Uterus (tissue), 4 donors: ENCODE results near the gene GEMIN7. TPM values are rescaled to one million over a fixed set of nuclear protein-coding genes. Genes with fewer than 3 reads are reported as not detected.

Source experiments
- DNase-seq, 2 donors: peaks; one replicate each; pipeline ENCODE4 v3.0.0-alpha.2; 2019 to 2020
- H3K27ac ChIP-seq, 2 donors: fragments of 200-600 bp; sonication (generic); 1 replicate in 1 of 2; 2 replicates in 1 of 2; pipeline ENCODE4 v1.5.1; 2016 to 2018
- H3K27me3 ChIP-seq, 2 donors: fragments of 200-600 bp; sonication (generic); one replicate each; pipeline ENCODE4 v1.5.1; 2018 to 2019; ENCODE audit warnings: control low read depth in 1 of 2
- H3K36me3 ChIP-seq, 2 donors: fragments of 200-600 bp; sonication (generic); one replicate each; pipeline ENCODE4 v1.5.1; 2019; ENCODE audit warnings: control low read depth in 1 of 2
- H3K4me1 ChIP-seq, 2 donors: fragments of 200-600 bp; sonication (generic); one replicate each; pipeline ENCODE4 v1.5.1; 2018 to 2019; ENCODE audit warnings: control low read depth in 1 of 2
- H3K4me3 ChIP-seq, 2 donors: fragments of 200-600 bp; sonication (generic); 1 replicate in 1 of 2; 2 replicates in 1 of 2; pipeline ENCODE4 v1.5.1; 2018 to 2019; ENCODE audit warnings: mild to moderate bottlenecking in 1 of 2
- H3K9me3 ChIP-seq, 2 donors: fragments of 200-600 bp; sonication (generic); one replicate each; pipeline ENCODE4 v1.5.1; 2019; ENCODE audit warnings: control low read depth in 1 of 2
- POLR2A ChIP-seq, 2 donors: fragments of 450-650 bp; IDR thresholded peaks; one replicate each; pipeline ENCODE4 v1.6.1; 2016; ENCODE audit warnings: antibody characterized with exemption in 2 of 2, mild to moderate bottlenecking in 1 of 2, moderate library complexity in 1 of 2
- intact Hi-C: fragments of 100-400 bp; cut with DNase I; formaldehyde crosslinking; loops from one replicate; pipeline ENCODE4 v1.15.1; 2023; ENCODE audit warnings: low total_unique reads
- small RNA-seq: library from RNA; depleted of rRNA; stranded (forward); fragments of <200 nt; gene quantifications from one replicate; pipeline ENCODE3, GENCODE V24; 2016
- total RNA-seq, 4 donors: library from RNA; depleted of rRNA in 3 of 4; stranded (reverse); fragments of >200 nt in 3 of 4; gene quantifications; one replicate each; pipeline versions ENCODE4 v1.1.0 to v1.2.4, GENCODE V29; 2014 to 2023
- TF ChIP-seq, protein P1 (sequence below), 4 experiments: fragments of 200-600 bp in 2 of 4; fragments of 450-650 bp in 2 of 4; sonication (generic) in 2 of 4; IDR thresholded peaks; one replicate each; pipeline ENCODE4 v1.5.1; 2016 to 2019; ENCODE audit warnings: antibody characterized with exemption in 4 of 4, mild to moderate bottlenecking in 2 of 4, moderate library complexity in 1 of 4
- donor health status: DM: yes; HTN: yes; CAD: no.

The GEMIN7 gene
- total RNA-seq, 4 donors from 2014 or later: 3.5 to 18.4 (median 13.7) TPM

DNA sequence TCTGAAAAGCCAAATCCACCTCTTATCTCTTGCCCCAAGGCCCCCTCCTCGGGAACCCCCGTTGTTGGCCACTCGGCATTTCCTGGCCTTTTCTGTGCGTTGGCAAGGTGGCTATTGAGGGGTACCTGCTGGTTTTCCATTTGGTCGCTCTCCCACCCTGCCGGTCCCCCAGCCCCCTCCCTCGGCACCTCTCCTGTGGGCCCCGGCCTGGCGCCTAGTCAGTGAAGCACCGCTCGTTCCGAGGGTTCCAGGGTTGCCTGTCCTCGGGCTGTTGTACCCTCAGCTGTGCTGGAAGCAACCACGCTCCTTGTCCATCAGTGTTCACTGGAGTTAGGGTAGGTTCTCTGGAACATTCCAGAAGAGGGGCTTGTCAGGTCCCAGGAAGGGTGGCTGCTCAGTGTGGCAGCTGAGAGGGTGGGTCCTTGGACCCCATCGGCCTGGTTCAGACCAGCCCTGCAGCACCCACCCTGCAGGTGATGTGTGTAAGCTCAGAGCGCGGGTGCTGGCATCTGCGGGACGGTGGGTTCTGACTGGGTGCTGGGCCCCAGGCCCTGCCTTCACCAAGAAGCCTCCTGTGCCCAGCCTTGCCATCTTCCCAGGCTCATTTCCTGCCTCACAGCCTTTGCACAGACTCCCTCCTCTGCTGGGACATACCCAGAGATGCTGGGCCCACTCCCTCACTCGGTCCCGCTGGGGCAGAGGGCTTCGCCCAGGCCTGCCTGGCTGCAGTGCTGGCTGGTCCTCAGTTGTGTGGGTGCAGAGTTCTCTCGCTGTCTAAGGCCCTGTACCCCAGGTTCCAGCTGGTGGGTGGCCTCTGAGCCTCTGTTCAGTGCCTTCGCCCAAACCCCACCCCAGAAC lies 60.5 kb downstream of the GEMIN7 start:
- intact Hi-C loops: no loop called here

DNA sequence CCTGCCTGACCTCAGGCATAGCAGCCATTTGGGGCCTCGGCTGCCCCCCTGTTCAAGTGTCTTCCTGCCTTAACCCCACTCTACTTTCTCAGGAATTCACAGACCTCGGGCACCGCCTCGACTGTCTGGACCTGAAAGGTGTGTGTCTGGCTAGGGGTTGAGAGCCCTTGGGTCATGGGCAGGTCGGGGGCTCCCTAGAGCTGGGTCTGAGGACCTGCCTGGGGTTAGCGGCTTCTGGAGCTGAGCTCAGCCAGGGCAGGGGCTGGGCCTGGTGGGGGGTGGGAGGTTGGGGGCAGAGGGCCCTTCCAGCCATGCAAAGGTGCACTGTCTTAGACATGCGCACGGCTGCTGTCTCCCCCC lies 61.1 kb downstream of the GEMIN7 start:
- Histone ChIP-seq H3K4me3 (no peak overlapping the region), H3K4me1 (peaks cover 0 to 7% of the 10 kb centered on the region in 2 donors), H3K27me3 (no peaks in the 10 kb centered on the region), H3K36me3 (no peaks in the 10 kb centered on the region), H3K27ac (no peak overlapping the region), H3K9me3 (no peaks in the 10 kb centered on the region)
- intact Hi-C loops: no loop called here
- no peak for TF ChIP-seq POLR2A (IDR thresholded peaks at IDR 0.05)
- TF ChIP-seq, protein P1, sequence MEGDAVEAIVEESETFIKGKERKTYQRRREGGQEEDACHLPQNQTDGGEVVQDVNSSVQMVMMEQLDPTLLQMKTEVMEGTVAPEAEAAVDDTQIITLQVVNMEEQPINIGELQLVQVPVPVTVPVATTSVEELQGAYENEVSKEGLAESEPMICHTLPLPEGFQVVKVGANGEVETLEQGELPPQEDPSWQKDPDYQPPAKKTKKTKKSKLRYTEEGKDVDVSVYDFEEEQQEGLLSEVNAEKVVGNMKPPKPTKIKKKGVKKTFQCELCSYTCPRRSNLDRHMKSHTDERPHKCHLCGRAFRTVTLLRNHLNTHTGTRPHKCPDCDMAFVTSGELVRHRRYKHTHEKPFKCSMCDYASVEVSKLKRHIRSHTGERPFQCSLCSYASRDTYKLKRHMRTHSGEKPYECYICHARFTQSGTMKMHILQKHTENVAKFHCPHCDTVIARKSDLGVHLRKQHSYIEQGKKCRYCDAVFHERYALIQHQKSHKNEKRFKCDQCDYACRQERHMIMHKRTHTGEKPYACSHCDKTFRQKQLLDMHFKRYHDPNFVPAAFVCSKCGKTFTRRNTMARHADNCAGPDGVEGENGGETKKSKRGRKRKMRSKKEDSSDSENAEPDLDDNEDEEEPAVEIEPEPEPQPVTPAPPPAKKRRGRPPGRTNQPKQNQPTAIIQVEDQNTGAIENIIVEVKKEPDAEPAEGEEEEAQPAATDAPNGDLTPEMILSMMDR (IDR thresholded peaks at IDR 0.05): no peak
- no peak for DNase-seq

More for the DNA sequence above, 60.5 kb downstream of the GEMIN7 start:
- Histone ChIP-seq H3K4me3 (no peak overlapping the region), H3K36me3 (no peaks in the 10 kb centered on the region), H3K27ac (no peak overlapping the region), H3K4me1 (peaks cover 0 to 7% of the 10 kb centered on the region in 2 donors), H3K27me3 (no peaks in the 10 kb centered on the region), H3K9me3 (no peaks in the 10 kb centered on the region)
- TF ChIP-seq POLR2A (IDR thresholded peaks at IDR 0.05): no peak
- TF ChIP-seq, protein P1 (IDR thresholded peaks at IDR 0.05): no peak
- no peak for DNase-seq

DNA sequence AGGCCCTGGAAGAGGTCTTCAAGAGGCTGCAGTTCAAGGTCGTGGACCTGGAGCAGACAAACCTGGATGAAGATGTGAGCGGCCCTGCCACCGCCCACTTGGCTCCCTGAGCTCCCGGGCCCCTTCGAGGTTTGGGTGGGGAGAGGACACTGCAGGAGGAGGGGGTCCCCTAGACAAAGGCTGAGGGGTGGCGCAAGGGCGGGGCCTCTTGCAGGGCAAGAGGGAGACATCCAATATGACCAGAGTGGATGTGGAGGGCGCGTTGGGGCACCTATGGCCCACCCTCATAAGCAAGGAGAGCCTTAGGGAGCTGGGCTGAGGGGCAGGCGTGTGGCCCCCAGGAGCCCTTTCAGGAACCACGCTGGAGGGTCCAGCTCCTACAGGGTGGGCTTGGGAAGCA lies 61.5 kb downstream of the GEMIN7 start:
- Histone ChIP-seq H3K4me1 (peaks cover 0 to 7% of the 10 kb centered on the region in 2 donors), H3K27ac (no peak overlapping the region), H3K36me3 (no peaks in the 10 kb centered on the region), H3K4me3 (no peak overlapping the region), H3K27me3 (no peaks in the 10 kb centered on the region), H3K9me3 (no peaks in the 10 kb centered on the region)
- intact Hi-C loops: no loop called here
- no peak for DNase-seq
- TF ChIP-seq POLR2A (IDR thresholded peaks at IDR 0.05): no peak
- TF ChIP-seq, protein P1 (IDR thresholded peaks at IDR 0.05): no peak

Small RNA genes within 50 kb of the gene (small RNA-seq; reads per million reads assigned to genes)
- not detected for gene RNU6-611P

Other genes with a start within 250 kb of the GEMIN7 start
- 100 to 1,000 TPM in 2 of 4 donors, 10 to 100 TPM in 2; 14.1 to 106 (median 86.1) TPM for gene NECTIN2, start 233.0 kb upstream of the GEMIN7 start, total RNA-seq
- gene TOMM40, start 188.0 kb upstream of the GEMIN7 start, total RNA-seq: 10 to 100 TPM; 10.5 to 38.2 (median 24.1) TPM
- gene APOE, start 173.5 kb upstream of the GEMIN7 start, total RNA-seq: 10 to 100 TPM in 3 of 4 donors, 1 to 10 TPM in 1; 9.1 to 92.5 (median 33.6) TPM
- gene APOC1, start 164.7 kb upstream of the GEMIN7 start, total RNA-seq: 1 to 10 TPM in 3 of 4 donors, not detected in 1; 3.0 to 7.4 (median 3.5) TPM
- not detected for gene APOC4, start 137.0 kb upstream of the GEMIN7 start, total RNA-seq
- gene APOC2, start 133.2 kb upstream of the GEMIN7 start, total RNA-seq: not detected
- 10 to 100 TPM; 30.6 to 99.5 (median 64.2) TPM for gene CLPTM1, start 123.9 kb upstream of the GEMIN7 start, total RNA-seq
- 10 to 100 TPM in 2 of 4 donors, 1 to 10 TPM in 2; 1.0 to 52.4 (median 13.9) TPM for gene RELB, start 77.8 kb upstream of the GEMIN7 start, total RNA-seq
- gene CLASRP, start 40.2 kb upstream of the GEMIN7 start, total RNA-seq: 100 to 1,000 TPM in 1 of 4 donors, 10 to 100 TPM in 3; 36.6 to 107 (median 73.9) TPM
- under 1 TPM in 1 of 4 donors, not detected in 3; 0.27 TPM for gene ZNF296, start 2.8 kb upstream of the GEMIN7 start, total RNA-seq
- 10 to 100 TPM in 3 of 4 donors, 1 to 10 TPM in 1; 6.7 to 43.8 (median 24.4) TPM for gene PPP1R37, start 13.9 kb downstream of the GEMIN7 start, total RNA-seq
- gene NKPD1, start 81.7 kb downstream of the GEMIN7 start, total RNA-seq: under 1 TPM in 1 of 4 donors, not detected in 3; 0.21 TPM
- gene TRAPPC6A, start 99.0 kb downstream of the GEMIN7 start, total RNA-seq: 10 to 100 TPM in 3 of 4 donors, 1 to 10 TPM in 1; 4.1 to 25.9 (median 16.5) TPM
- 10 to 100 TPM in 2 of 4 donors, 1 to 10 TPM in 1, not detected in 1; 4.6 to 16.2 (median 10.2) TPM for gene BLOC1S3, start 99.5 kb downstream of the GEMIN7 start, total RNA-seq
- 1 to 10 TPM; 2.4 to 7.2 (median 6.4) TPM for gene EXOC3L2, start 166.1 kb downstream of the GEMIN7 start, total RNA-seq
- 10 to 100 TPM; 13.5 to 51.5 (median 15.5) TPM for gene MARK4, start 172.0 kb downstream of the GEMIN7 start, total RNA-seq
- 1 to 10 TPM in 2 of 4 donors, not detected in 2; 1.1 to 2.5 TPM for gene CKM, start 243.6 kb downstream of the GEMIN7 start, total RNA-seq